ENCODE data around the gene TELO2.

Gene TELO2

GRCh38 chr16:1494711-1495110 lies 1.6 kb downstream of the TELO2 start:
- DNase-seq (ENCODE audit: low read depth, low spot score) = no peak

GRCh38 chr16:1495211-1495888 lies 2.2 kb downstream of the TELO2 start:
- no peak for DNase-seq (ENCODE audit: low read depth, low spot score)
- no peak overlapping the region for H3K4me3 ChIP-seq (ENCODE audit: low read length)

More at GRCh38 chr16:1494711-1495110, 1.6 kb downstream of the TELO2 start:
- no peak overlapping the region for H3K4me3 ChIP-seq (ENCODE audit: low read length)

GRCh38 chr16:1495889-1496262 lies 2.7 kb downstream of the TELO2 start:
- no peak for DNase-seq (ENCODE audit: low read depth, low spot score)
- no peak overlapping the region for H3K4me3 ChIP-seq (ENCODE audit: low read length)

- no peak for DNase-seq (ENCODE audit: low read depth, low spot score)
- no peak overlapping the region for H3K4me3 ChIP-seq (ENCODE audit: low read length)
These were observed 3.3 kb downstream of the TELO2 start for GRCh38 chr16:1496464-1496863.

GRCh38 chr16:1497014-1497598 lies 3.9 kb downstream of the TELO2 start:
- H3K4me3 ChIP-seq (ENCODE audit: low read length) = no peak overlapping the region
- no peak for DNase-seq (ENCODE audit: low read depth, low spot score)

GRCh38 chr16:1498899-1499676 lies 5.9 kb downstream of the TELO2 start:
- H3K4me3 ChIP-seq (ENCODE audit: low read length) = no peak overlapping the region
- no peak for DNase-seq (ENCODE audit: low read depth, low spot score)

GRCh38 chr16:1499756-1500464 lies 6.8 kb downstream of the TELO2 start:
- H3K4me3 ChIP-seq (ENCODE audit: low read length) = no peak overlapping the region
- no peak for DNase-seq (ENCODE audit: low read depth, low spot score)

GRCh38 chr16:1500465-1501150 lies 7.4 kb downstream of the TELO2 start:
- no peak overlapping the region for H3K4me3 ChIP-seq (ENCODE audit: low read length)
- no peak for DNase-seq (ENCODE audit: low read depth, low spot score)

GRCh38 chr16:1501630-1502029 lies 8.5 kb downstream of the TELO2 start:
- no peak overlapping the region for H3K4me3 ChIP-seq (ENCODE audit: low read length)
- no peak for DNase-seq (ENCODE audit: low read depth, low spot score)

GRCh38 chr16:1502092-1503004 lies 9.2 kb downstream of the TELO2 start:
- DNase-seq (ENCODE audit: low read depth, low spot score) = no peak
- H3K4me3 ChIP-seq (ENCODE audit: low read length) = no peak overlapping the region

- no peak overlapping the region for H3K4me3 ChIP-seq (ENCODE audit: low read length)
- DNase-seq (ENCODE audit: low read depth, low spot score) = no peak
These were observed 10.2 kb downstream of the TELO2 start for GRCh38 chr16:1503110-1503955.

- H3K4me3 ChIP-seq (ENCODE audit: low read length) = no peak overlapping the region
- DNase-seq (ENCODE audit: low read depth, low spot score) = no peak
These were observed 12.1 kb downstream of the TELO2 start for GRCh38 chr16:1505073-1505844.

GRCh38 chr16:1505912-1506311 lies 12.8 kb downstream of the TELO2 start:
- no peak overlapping the region for H3K4me3 ChIP-seq (ENCODE audit: low read length)
- DNase-seq (ENCODE audit: low read depth, low spot score) = no peak

GRCh38 chr16:1506494-1507213 lies 13.5 kb downstream of the TELO2 start:
- no peak for DNase-seq (ENCODE audit: low read depth, low spot score)
- H3K4me3 ChIP-seq (ENCODE audit: low read length) = no peak overlapping the region

GRCh38 chr16:1508494-1509187 lies 15.5 kb downstream of the TELO2 start:
- no peak overlapping the region for H3K4me3 ChIP-seq (ENCODE audit: low read length)
- no peak for DNase-seq (ENCODE audit: low read depth, low spot score)

Data from Jurkat, Clone E6-1 (cell line).